NB4 (cell line): ENCODE results near the gene WNT7A.

ENCODE experiments used
- DNase-seq: peaks from one replicate; pipeline ENCODE4 v3.0.0; 2010; ENCODE audit warnings: low read depth
- H3K4me3 ChIP-seq: one replicate; pipeline ENCODE4 v1.5.1; 2011; ENCODE audit warnings: mild to moderate bottlenecking, low read depth, low read length, moderate library complexity
- CTCF ChIP-seq: IDR thresholded peaks from one replicate; pipeline ENCODE4 v1.5.1; 2012; ENCODE audit warnings: low read depth, low read length
- MAX ChIP-seq: IDR thresholded peaks from 2 replicates; pipeline ENCODE4 v1.6.1; 2011; ENCODE audit warnings: low read depth, low read length
- MYC ChIP-seq: IDR thresholded peaks from 2 replicates; pipeline ENCODE4 v1.6.1; 2011; ENCODE audit warnings: low read depth, low read length
- POLR2A ChIP-seq: IDR thresholded peaks from 2 replicates; pipeline ENCODE4 v1.6.1; 2011; ENCODE audit warnings: mild to moderate bottlenecking; ENCODE audit not compliant: insufficient read length; ENCODE audit errors: extremely low read depth

Gene WNT7A

GRCh38 chr3:13865106-13865505 is 14.8 kb downstream of the WNT7A start:
- no peak overlapping the region for H3K4me3 ChIP-seq
- TF ChIP-seq CTCF, result no peak
- TF ChIP-seq MYC, result no peak
- TF ChIP-seq MAX, result no peak
- no peak for TF ChIP-seq POLR2A
- no peak for DNase-seq

- TF ChIP-seq POLR2A (no peak), CTCF (no peak), MAX (no peak), MYC (no peak)
- DNase-seq, result no peak
- H3K4me3 ChIP-seq, result no peak overlapping the region
Observed at GRCh38 chr3:13863965-13864595, 15.8 kb downstream of the WNT7A start.

- TF ChIP-seq MAX (no peak), MYC (no peak), CTCF (no peak), POLR2A (no peak)
- DNase-seq, result no peak
- no peak overlapping the region for H3K4me3 ChIP-seq
Observed at GRCh38 chr3:13863382-13863952, 16.4 kb downstream of the WNT7A start.

GRCh38 chr3:13861461-13861860 is 18.4 kb downstream of the WNT7A start:
- TF ChIP-seq MAX, result no peak
- TF ChIP-seq MYC, result no peak
- no peak for TF ChIP-seq CTCF
- TF ChIP-seq POLR2A, result no peak
- H3K4me3 ChIP-seq, result no peak overlapping the region
- no peak for DNase-seq

GRCh38 chr3:13860001-13860400 is 19.9 kb downstream of the WNT7A start:
- TF ChIP-seq MYC, result no peak
- no peak for TF ChIP-seq POLR2A
- TF ChIP-seq CTCF, result no peak
- no peak for TF ChIP-seq MAX
- no peak for DNase-seq
- H3K4me3 ChIP-seq, result no peak overlapping the region
